GM21360 (cell line): ENCODE data around the gene KDM5D.

Experiments used
- ATAC-seq: cut with Tn5 transposase; IDR thresholded peaks from one replicate; pipeline ENCODE4 v1.9.1; 2021; ENCODE audit warnings: mild to moderate bottlenecking, moderate library complexity; ENCODE audit not compliant: unreplicated experiment

Gene KDM5D

GRCh38 chrY:19744381-19745378 lies at the start of gene KDM5D:
TSS of gene KDM5D (minus strand) at chrY:19744726. CDS start at chrY:19744534, 192 bp downstream.
- no peak for ATAC-seq

GRCh38 chrY:19768375-19768774 lies 23.8 kb upstream of the KDM5D start:
- no peak for ATAC-seq

- ATAC-seq, result no peak
These were observed 1.2 kb downstream of the KDM5D start for GRCh38 chrY:19743331-19743730.

- no peak for ATAC-seq
These were observed 2.4 kb downstream of the KDM5D start for GRCh38 chrY:19742153-19742552.

- no peak for ATAC-seq
These were observed 10.1 kb downstream of the KDM5D start for GRCh38 chrY:19734425-19734824.

GRCh38 chrY:19717950-19718349 lies 26.6 kb downstream of the KDM5D start:
- no peak for ATAC-seq

GRCh38 chrY:19717146-19717545 lies 27.4 kb downstream of the KDM5D start:
- ATAC-seq, result no peak

- no peak for ATAC-seq
These were observed 29.3 kb downstream of the KDM5D start for GRCh38 chrY:19715226-19715625.

GRCh38 chrY:19713430-19713829 lies 31.1 kb downstream of the KDM5D start:
- ATAC-seq, result no peak

- ATAC-seq, result no peak
These were observed 38.3 kb downstream of the KDM5D start for GRCh38 chrY:19706273-19706672.

GRCh38 chrY:19698495-19698894 lies 46.0 kb downstream of the KDM5D start:
- no peak for ATAC-seq

GRCh38 chrY:19680821-19681220 lies 63.7 kb downstream of the KDM5D start:
- ATAC-seq, result no peak
